IMR-90 (cell line): Measurements from ENCODE around the gene DISC1. TPM values are rescaled to one million over a fixed set of nuclear protein-coding genes. Genes with fewer than 3 reads are reported as not detected.

Source experiments
- ATAC-seq: fragments of 200-7000 bp; cut with Tn5 transposase; 2 replicates; pipeline ENCODE4 v1.9.1; 2020; ENCODE audit warnings: low read depth, mild to moderate bottlenecking, moderate library complexity
- BruUV-seq: library from RNA; stranded (reverse); fragments of 400-500 nt; replicated peaks from 2 replicates; lab custom pipeline; 2021; lab: Mats Ljungman, UMichigan
- CTCF ChIA-PET: fragments of 300-600 bp; formaldehyde crosslinking; extraction: SDS; loops from one replicate; lab custom pipeline; 2021; ENCODE audit warnings: antibody characterized with exemption; lab: Yijun Ruan, JAX
- POLR2A ChIA-PET: fragments of 300-600 bp; sonication (Branson Sonifier 250); formaldehyde crosslinking; loops from one replicate; lab custom pipeline; 2022; ENCODE audit warnings: antibody characterized with exemption; ENCODE audit not compliant: unreplicated experiment; lab: Charles Lee
- DNase-seq: peaks from one replicate; pipeline ENCODE4 v3.0.0; 2013
- H2AFZ ChIP-seq: replicated peaks from 2 replicates; pipeline ENCODE3; 2013; ENCODE audit warnings: low read length, mild to moderate bottlenecking; ENCODE audit not compliant: poor library complexity
- H2AK5ac ChIP-seq: 2 replicates; pipeline ENCODE4 v1.6.1; 2013; ENCODE audit warnings: low read depth, low read length, inconsistent platforms
- H2AK9ac ChIP-seq: replicated peaks from 2 replicates; pipeline ENCODE3; 2013; ENCODE audit warnings: mild to moderate bottlenecking, low read depth, low read length, moderate library complexity; ENCODE audit not compliant: poor library complexity
- H2BK120ac ChIP-seq: 2 replicates; pipeline ENCODE4 v1.6.1; 2013; ENCODE audit warnings: low read depth, low read length, inconsistent platforms
- H2BK15ac ChIP-seq: 3 replicates; pipeline ENCODE4 v1.6.1; 2013; ENCODE audit warnings: low read depth, low read length, inconsistent platforms
- H2BK20ac ChIP-seq: 2 replicates; pipeline ENCODE4 v1.6.1; 2013; ENCODE audit warnings: low read depth, mild to moderate bottlenecking, inconsistent platforms, low read length, moderate library complexity
- H2BK5ac ChIP-seq: 2 replicates; pipeline ENCODE4 v1.6.1; 2013; ENCODE audit warnings: mild to moderate bottlenecking, low read depth, low read length, inconsistent platforms; ENCODE audit not compliant: poor library complexity, severe bottlenecking
- H3K14ac ChIP-seq: replicated peaks from 2 replicates; pipeline ENCODE4 v1.6.1; 2013; ENCODE audit warnings: low read depth, low read length, inconsistent platforms
- H3K18ac ChIP-seq: 2 replicates; pipeline ENCODE4 v1.6.1; 2013; ENCODE audit warnings: low read depth, low read length, control low read depth
- H3K23ac ChIP-seq: 2 replicates; pipeline ENCODE4 v1.6.1; 2013; ENCODE audit warnings: low read depth, low read length, inconsistent platforms
- H3K27ac ChIP-seq: 2 replicates; pipeline ENCODE4 v1.5.1; 2013; ENCODE audit warnings: mild to moderate bottlenecking, control low read depth, low read length; ENCODE audit not compliant: insufficient read depth
- H3K27me3 ChIP-seq: 2 replicates; pipeline ENCODE4 v1.6.1; 2013; ENCODE audit warnings: low read length; ENCODE audit not compliant: control insufficient read depth, insufficient read depth
- H3K36me3 ChIP-seq: 2 replicates; pipeline ENCODE4 v1.6.1; 2013; ENCODE audit warnings: low read length, mixed read lengths; ENCODE audit not compliant: control insufficient read depth, insufficient read depth
- H3K4ac ChIP-seq: 2 replicates; pipeline ENCODE4 v1.6.1; 2013; ENCODE audit warnings: low read depth, low read length, inconsistent platforms
- H3K4me1 ChIP-seq: 2 replicates; pipeline ENCODE4 v1.6.1; 2013; ENCODE audit warnings: low read length, mixed read lengths; ENCODE audit not compliant: control insufficient read depth, insufficient read depth
- H3K4me2 ChIP-seq: 2 replicates; pipeline ENCODE4 v1.6.1; 2013; ENCODE audit warnings: low read depth, mild to moderate bottlenecking, control low read depth, low read length, moderate library complexity
- H3K4me3 ChIP-seq: 2 replicates; pipeline ENCODE4 v1.5.1; 2013; ENCODE audit warnings: low read depth, mild to moderate bottlenecking, control low read depth, low read length, moderate library complexity; ENCODE audit not compliant: insufficient read depth
- H3K56ac ChIP-seq: 2 replicates; pipeline ENCODE4 v1.6.1; 2013; ENCODE audit warnings: low read length, inconsistent platforms; ENCODE audit not compliant: insufficient read depth; ENCODE audit errors: extremely low read depth
- H3K79me1 ChIP-seq, 2 experiments: 2 replicates each; pipeline ENCODE4 v1.6.1; 2013; ENCODE audit warnings: low read length in 2 of 2, inconsistent platforms in 1 of 2, low read depth in 1 of 2
- H3K9ac ChIP-seq: 2 replicates; pipeline ENCODE4 v1.6.1; 2013; ENCODE audit warnings: low read depth, low read length, control low read depth
- H3K9me1 ChIP-seq: 2 replicates; pipeline ENCODE4 v1.6.1; 2013; ENCODE audit warnings: low read length, inconsistent platforms; ENCODE audit not compliant: insufficient read depth
- H3K9me3 ChIP-seq: 2 replicates; pipeline ENCODE4 v1.6.1; 2013; ENCODE audit warnings: low read length; ENCODE audit not compliant: control insufficient read depth, insufficient read depth
- H4K20me1 ChIP-seq: 2 replicates; pipeline ENCODE4 v1.6.1; 2013; ENCODE audit warnings: low read length, inconsistent platforms; ENCODE audit not compliant: insufficient read depth
- H4K5ac ChIP-seq: 2 replicates; pipeline ENCODE4 v1.6.1; 2013; ENCODE audit warnings: mild to moderate bottlenecking, low read depth, low read length, control low read depth
- H4K8ac ChIP-seq, 2 experiments: 2 replicates each; pipeline ENCODE4 v1.6.1; 2013; ENCODE audit warnings: low read depth in 2 of 2, low read length in 2 of 2, control low read depth in 1 of 2, inconsistent platforms in 1 of 2
- H4K91ac ChIP-seq: 2 replicates; pipeline ENCODE4 v1.6.1; 2013; ENCODE audit warnings: low read depth, low read length, inconsistent platforms; ENCODE audit not compliant: insufficient read depth
- BHLHE40 ChIP-seq: fragments of 150-350 bp; IDR thresholded peaks from 2 replicates; pipeline ENCODE4 v1.6.1; 2016; ENCODE audit warnings: mild to moderate bottlenecking, low read depth, low read length
- CEBPB ChIP-seq: IDR thresholded peaks from 2 replicates; pipeline ENCODE4 v1.6.1; 2012; ENCODE audit warnings: low read depth, low read length, improper control_type of control experiment
- CTCF ChIP-seq: conservative IDR thresholded peaks from 2 replicates; pipeline ENCODE4 v1.5.1; 2012; ENCODE audit warnings: mild to moderate bottlenecking, low read depth, low read length, improper control_type of control experiment
- ELK1 ChIP-seq: fragments of 150-350 bp; IDR thresholded peaks from 2 replicates; pipeline ENCODE4 v1.6.1; 2016; ENCODE audit warnings: low read depth, mild to moderate bottlenecking, low read length, moderate library complexity, borderline replicate concordance
- FOS ChIP-seq: fragments of 150-350 bp; IDR thresholded peaks from 2 replicates; pipeline ENCODE4 v1.6.1; 2016; ENCODE audit warnings: low read depth, low read length
- MXI1 ChIP-seq: IDR thresholded peaks from 2 replicates; pipeline ENCODE4 v1.6.1; 2012; ENCODE audit warnings: low read depth, mild to moderate bottlenecking, low read length, moderate library complexity, borderline replicate concordance
- NFE2L2 ChIP-seq: fragments of 150-350 bp; IDR thresholded peaks from 2 replicates; pipeline ENCODE4 v1.6.1; 2016; ENCODE audit warnings: low read depth, mild to moderate bottlenecking, low read length
- POLR2A ChIP-seq: IDR thresholded peaks from 2 replicates; pipeline ENCODE4 v1.6.1; 2012; ENCODE audit warnings: mild to moderate bottlenecking, low read depth, low read length
- RCOR1 ChIP-seq: IDR thresholded peaks from 2 replicates; pipeline ENCODE4 v1.6.1; 2012; ENCODE audit warnings: mild to moderate bottlenecking, low read length, improper control_type of control experiment; ENCODE audit not compliant: insufficient replicate concordance
- RFX5 ChIP-seq: IDR thresholded peaks from 2 replicates; pipeline ENCODE4 v1.8.0; 2012; ENCODE audit warnings: low read depth, mild to moderate bottlenecking, low read length, moderate library complexity
- WGBS, 2 experiments: methylation state at CpG; one replicate each; pipeline versions ENCODE4 v1.1.5 to v1.1.7; 2013; ENCODE audit warnings: missing lambda C conversion rate in 2 of 2; ENCODE audit not compliant: insufficient read length in 1 of 2; ENCODE audit errors: extremely low coverage in 2 of 2; 5-methylcytosine and 5-hydroxymethylcytosine counted together
- dilution Hi-C: fragments of 300-500 bp; cut with HindIII; formaldehyde crosslinking; loops from one replicate; pipeline ENCODE4 v1.14.3; 2018; ENCODE audit warnings: low sequenced_read_pairs; ENCODE audit not compliant: unreplicated experiment
- in situ Hi-C: fragments of 300-500 bp; cut with MboI; formaldehyde crosslinking; loops from 3 replicates; pipeline ENCODE4 v1.14.3; 2019; ENCODE audit warnings: low sequenced_read_pairs, inconsistent platforms, mixed read lengths
- intact Hi-C: fragments of 100-400 bp; cut with micrococcal nuclease; formaldehyde crosslinking; loops from 2 replicates; pipeline ENCODE4 v1.10.0; 2022
- polyA plus RNA-seq, 3 experiments: library from polyadenylated mRNA; depleted of rRNA; stranded (reverse); fragments of >200 nt; gene quantifications; 2 replicates each; pipeline ENCODE4 v1.2.3, GENCODE V29; 2012; ENCODE audit warnings: low replicate concordance in 1 of 3
- total RNA-seq: library from RNA; depleted of rRNA; stranded (reverse); fragments of >200 nt; gene quantifications from 2 replicates; pipeline ENCODE4 v1.2.3, GENCODE V29; 2012

The DISC1 gene
- total and polyA plus RNA-seq, 2 of the 4 experiments (the other 2 are of a cell fraction) = 2.2 to 7.0 TPM

GRCh38 chr1:231899713-231900435 is 273.3 kb downstream of the DISC1 start:
- Histone ChIP-seq H2BK15ac (no peak overlapping the region), H3K23ac (no peak overlapping the region), H3K27me3 (no peaks in the 10 kb centered on the region), H2BK5ac (no peak overlapping the region), H3K4me1 (no peaks in the 10 kb centered on the region), H2AK5ac (no peak overlapping the region), H3K18ac (no peak overlapping the region), H3K79me1 (no peaks in the 10 kb centered on the region), H3K4me3 (no peak overlapping the region), H3K9me1 (peaks cover 3% of the 10 kb centered on the region; the same call in 1 of the 2 replicates), H4K91ac (no peak overlapping the region), H2AK9ac (no peak overlapping the region), H3K56ac (no peak overlapping the region), H4K5ac (no peak overlapping the region), H3K36me3 (no peaks in the 10 kb centered on the region), H4K8ac (no peak overlapping the region), H3K27ac (no peak overlapping the region), H3K9ac (no peak overlapping the region), H3K14ac (no peak overlapping the region), H2BK20ac (no peak overlapping the region), H3K4me2 (no peak overlapping the region), H2AFZ (no peak overlapping the region), H3K4ac (no peak overlapping the region), H4K20me1 (no peaks in the 10 kb centered on the region), H2BK120ac (no peak overlapping the region), H3K9me3 (no peaks in the 10 kb centered on the region)
- no peak for TF ChIP-seq CEBPB
- TF ChIP-seq BHLHE40 = no peak
- no peak for TF ChIP-seq ELK1
- no peak for TF ChIP-seq NFE2L2
- no peak for TF ChIP-seq FOS
- no peak for TF ChIP-seq CTCF
- no peak for TF ChIP-seq RCOR1
- TF ChIP-seq RFX5 = no peak
- no peak for TF ChIP-seq MXI1
- no peak for TF ChIP-seq POLR2A
- ATAC-seq (no peak), DNase-seq (no peak)
- CTCF ChIA-PET = no interaction called here
- in situ Hi-C loops (no loop called here), dilution Hi-C loops (no loop called here), intact Hi-C loops (no loop called here)
- no TSS peak for BruUV-seq
- no CpG with 5 or more reads among the region's 9 CpGs for WGBS, 2 experiments
- POLR2A ChIA-PET = interaction anchor here (0.7 kb wide), 1 partner anchor 117 kb away, joined by 3 read pairs; no protein-coding TSS in a partner anchor
